Posterior cingulate gyrus (tissue), 11 donors: ENCODE data around the gene MEGF10.

Source experiments
- DNase-seq, 10 donors: peaks; one replicate each; pipeline versions ENCODE4 v3.0.0 to v3.0.0-alpha.2; 2020 to 2021; ENCODE audit warnings: mixed read lengths in 3 of 10
- intact Hi-C: fragments of 100-400 bp; cut with DNase I; formaldehyde crosslinking; loops from one replicate; pipeline ENCODE4 v1.15.1; 2023

Gene MEGF10

DNA sequence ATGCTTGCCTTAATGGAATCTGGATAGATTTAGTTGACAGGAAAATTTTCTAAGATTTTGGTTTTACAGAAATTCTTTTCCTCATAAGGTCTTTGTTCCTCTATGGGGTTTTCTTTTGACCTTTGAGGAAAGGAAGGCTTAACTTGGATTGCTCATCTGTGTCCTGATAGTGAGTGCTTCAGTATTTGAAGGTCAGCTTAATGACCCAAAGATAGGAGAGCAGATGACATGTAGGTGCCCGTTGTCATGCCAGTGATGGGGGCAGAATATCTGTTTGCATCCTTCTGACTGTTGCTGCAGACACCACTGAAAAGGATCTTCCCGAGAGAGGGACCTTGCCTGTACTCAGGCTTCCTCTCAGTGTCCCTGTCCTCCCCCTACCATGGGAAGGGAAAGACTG is 30.9 kb downstream of the MEGF10 start:
- intact Hi-C loops = no loop called here
- DNase-seq = no peak

DNA sequence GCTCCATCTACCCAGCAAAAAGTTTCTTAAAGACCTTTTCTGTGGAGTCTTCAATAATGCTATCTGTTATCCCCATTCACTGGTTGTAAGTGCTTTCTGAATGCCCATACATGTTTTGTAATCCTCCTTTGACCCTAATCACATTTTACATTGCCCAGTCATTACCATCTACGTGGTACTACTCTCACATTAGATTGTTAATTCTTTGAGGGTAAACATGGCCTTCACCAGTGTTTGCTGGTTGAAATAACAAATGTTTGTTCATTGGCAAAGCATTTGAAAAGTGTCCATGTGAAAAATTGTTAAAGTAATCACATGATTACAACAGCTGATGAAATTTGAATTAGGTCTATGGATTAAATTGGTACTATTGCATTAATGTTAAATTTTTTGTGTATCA is 31.8 kb downstream of the MEGF10 start:
- intact Hi-C loops = no loop called here
- DNase-seq = no peak

DNA sequence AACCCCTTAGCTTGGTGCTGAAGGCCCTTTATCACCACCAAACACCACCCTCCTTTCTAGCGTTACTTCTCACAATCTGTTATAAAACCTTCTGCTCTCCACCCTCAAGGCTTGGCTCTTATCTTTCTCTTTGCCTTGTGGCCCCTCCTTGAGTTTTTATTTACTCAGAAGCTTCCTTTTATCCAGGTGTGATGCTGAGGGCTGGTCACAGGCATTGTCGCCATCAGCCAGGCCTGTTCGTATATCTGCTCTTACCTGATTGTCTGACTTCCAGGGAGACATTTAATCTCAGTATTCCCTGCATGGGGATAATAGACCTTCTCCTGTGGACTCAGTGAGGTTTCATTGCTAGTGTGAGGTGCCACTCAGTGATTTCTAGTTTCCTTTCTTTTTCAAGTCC is 34.2 kb downstream of the MEGF10 start:
- intact Hi-C loops = no loop called here
- DNase-seq = no peak

DNA sequence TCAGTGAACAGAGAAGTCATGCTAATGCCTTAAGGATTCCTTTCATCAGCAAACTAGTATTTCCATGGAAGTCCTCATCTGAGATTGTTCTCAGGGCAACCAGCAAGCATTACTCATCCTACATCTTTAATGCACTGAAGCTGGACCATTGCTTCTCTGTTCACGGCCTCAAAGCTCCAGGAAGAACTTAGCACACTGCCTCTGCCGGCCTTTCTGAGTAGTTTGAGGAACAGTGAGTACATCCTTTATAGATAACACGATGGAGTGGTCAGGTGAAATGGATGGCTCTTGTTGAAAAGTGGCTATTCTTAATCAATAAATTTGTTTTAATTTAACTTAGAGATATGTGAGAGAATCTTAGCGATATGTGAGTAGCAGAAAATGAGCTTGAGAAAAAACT is 35.8 kb downstream of the MEGF10 start:
- intact Hi-C loops = no loop called here

DNA sequence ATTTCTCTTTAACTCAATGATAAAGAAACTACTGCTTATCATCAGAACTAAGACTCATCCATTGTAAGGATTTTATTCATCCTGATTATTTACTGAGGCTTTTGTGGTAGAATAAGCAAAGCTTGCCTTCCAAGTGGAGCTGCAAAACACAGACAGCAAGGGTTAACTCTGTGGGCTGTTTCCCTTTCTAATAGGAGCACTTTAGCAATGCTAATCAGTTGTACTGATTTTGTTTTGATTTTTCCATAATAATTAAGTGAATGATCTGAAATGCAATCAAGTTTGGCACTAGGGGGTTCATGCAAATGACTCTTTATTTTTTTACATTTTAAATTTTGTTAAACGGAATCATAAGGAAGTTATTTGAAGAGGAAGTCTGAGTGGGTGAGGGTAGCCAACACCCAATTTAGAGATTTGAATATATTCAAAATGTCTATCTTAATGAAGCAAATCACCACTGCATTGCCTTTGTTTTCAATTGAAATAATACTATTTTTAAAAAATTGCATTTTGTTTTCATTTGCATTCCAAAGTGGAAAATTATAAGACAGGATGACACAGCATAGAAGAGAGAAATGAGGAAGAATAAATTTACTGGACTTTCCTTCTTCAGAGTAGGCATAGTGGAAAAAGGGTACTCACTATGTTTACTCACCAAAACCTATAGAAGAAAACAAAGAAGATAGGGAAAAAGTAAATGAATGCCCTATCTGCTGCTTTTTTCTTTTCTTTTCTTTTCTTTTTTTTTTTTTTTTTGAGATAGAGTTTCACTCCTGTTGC is 36.6 kb downstream of the MEGF10 start:
- intact Hi-C loops = no loop called here
- DNase-seq = no peak

More for the DNA sequence above, 35.8 kb downstream of the MEGF10 start:
- DNase-seq = no peak

DNA sequence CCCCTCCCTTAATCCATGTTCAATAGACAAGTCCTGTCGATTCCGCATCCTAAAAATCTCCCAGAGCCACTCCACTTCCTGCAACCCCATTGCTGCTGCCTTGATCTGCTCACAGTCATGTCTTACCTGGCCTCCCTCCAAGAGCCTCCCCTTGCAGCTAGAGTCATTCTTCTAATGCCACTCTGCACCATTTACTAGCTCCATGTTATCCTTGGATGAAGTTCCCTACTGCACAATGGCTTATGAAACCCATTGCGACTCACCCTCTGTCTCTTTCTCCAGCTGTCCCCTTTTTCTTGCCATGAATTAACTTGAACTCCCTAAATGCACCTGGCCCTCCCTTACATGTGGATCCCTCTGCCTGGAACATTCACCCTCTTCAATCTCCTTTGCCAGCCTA is 39.5 kb downstream of the MEGF10 start:
- no peak for DNase-seq
- intact Hi-C loops = no loop called here

DNA sequence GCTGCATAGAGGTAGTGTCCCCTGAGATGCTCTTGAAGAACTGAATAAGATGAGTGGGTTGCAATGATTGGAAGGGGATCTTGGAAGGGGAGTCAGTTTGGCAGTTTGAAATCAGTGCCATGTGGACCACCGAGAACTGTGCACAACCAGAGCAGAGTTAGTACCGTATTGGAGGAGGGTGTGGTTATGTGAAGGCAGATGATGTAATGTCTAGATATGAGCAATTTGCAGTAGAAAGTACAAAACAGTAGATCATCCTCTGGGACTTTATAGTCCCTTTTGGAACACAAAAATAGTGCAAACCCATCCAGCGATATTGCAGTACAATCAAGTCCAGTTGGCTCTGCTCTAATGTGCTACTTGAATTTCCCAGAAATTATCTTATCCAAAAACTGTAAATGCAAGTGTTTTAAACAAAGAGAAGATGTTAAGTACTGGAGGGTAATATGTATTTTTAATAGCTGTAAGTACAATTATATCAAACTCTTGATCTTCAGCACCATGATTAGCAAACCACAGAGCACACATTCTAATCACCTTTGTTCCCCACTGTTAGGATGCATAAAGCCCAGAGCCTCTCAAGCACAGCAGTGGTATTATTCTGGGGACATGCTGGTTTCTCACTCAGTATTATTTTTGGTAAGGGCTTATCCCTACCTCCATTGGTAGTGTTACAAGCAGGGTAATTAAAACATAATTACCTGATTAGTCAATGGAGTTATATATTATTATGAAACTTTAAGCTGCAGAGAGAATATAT is 41.5 kb downstream of the MEGF10 start:
- intact Hi-C loops = no loop called here
- DNase-seq = no peak

DNA sequence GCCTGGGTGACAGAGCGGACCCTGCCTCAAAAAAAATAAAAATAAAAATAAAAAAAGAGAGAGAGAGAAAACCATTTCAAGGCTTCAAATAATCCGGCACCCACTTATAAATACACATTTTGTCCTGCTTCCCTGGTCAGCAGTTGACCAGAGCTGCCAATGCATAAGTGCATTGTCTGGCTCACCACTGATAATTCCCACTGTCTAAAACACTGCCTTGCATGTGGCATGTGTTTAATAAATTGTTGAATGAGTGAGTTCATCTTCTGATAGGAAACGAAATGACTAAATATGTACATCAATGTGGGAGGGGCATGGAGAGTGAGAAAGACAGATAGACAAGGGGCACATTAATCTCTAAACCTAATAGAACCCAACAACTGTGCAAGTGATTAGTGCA is 42.9 kb downstream of the MEGF10 start:
- intact Hi-C loops = no loop called here
- DNase-seq = no peak

DNA sequence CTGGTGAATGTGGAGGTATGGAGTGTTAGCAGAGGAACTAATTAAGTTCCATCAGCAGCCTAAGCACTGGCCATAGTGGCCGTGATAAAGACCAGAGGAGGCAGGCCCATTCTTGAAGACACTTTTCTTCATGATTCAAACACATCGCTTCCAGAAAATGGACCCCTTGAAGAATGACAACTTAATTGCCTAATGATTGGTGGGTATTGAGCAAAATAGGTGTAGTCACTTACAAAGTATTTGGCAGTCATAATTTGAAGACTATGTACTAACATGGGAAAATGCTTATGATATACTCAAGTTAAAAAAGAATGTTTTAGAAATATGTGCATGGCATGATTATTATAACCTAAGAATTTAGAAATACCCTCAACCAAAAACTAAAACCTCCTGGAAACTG is 44.8 kb downstream of the MEGF10 start:
- DNase-seq = no peak
- intact Hi-C loops = no loop called here

DNA sequence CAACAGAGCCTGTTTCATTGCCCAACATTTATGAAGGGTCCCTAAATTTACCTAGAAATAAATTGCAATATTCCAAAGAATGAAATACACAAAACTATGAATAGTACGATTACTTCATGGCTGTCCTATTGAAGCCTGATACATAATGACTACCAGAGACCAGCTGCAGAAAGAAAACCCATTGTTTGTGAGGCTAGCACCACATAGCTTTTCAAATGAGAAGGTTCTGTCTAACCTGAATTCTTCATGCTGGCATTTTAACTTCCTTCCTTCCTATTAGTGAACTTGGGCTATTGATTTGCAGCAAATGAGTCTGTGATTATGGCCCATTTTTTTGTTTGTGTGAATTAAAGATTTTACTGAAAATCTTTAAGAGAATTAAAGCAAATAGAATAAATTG is 47.3 kb downstream of the MEGF10 start:
- no peak for DNase-seq
- intact Hi-C loops = no loop called here

DNA sequence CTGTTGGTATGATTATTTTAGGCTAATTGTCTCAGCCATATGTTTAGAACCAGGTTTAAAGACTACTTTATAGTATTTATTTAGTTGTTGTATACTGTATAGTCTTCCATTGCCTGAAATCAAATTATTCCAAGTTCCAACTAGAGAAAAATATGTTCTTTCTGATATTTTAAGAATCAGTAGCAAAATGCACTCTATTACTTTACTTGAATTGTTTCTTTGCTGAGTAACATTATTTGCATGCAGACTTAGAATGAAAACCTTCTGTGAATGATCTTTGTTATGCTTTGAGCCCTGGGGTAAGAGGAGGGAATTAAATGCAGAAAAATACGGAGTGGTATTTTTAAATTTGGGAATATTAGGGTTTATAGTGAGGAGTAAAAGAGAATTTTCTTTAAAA is 47.9 kb downstream of the MEGF10 start:
- intact Hi-C loops = no loop called here
- no peak for DNase-seq

DNA sequence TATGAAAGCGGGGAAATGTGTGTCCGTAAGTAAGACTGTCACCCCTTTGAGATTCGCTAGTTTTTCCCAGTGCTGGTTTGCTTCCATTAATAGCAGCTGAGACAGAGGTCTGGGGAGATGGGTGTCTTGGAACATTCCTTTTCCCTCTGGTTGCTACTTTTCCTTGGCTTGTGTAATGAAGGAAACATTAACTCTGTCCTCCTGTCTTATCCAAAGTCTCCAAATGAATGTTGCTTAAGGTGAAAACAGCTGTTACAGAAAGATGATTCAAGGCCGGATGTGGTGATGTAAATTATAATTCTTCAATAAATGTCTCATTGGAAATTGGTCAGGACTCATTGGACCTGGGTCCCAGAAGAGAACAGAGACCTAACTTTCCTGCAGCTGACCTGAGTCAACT is 50.0 kb downstream of the MEGF10 start:
- DNase-seq = no peak
- intact Hi-C loops = no loop called here

DNA sequence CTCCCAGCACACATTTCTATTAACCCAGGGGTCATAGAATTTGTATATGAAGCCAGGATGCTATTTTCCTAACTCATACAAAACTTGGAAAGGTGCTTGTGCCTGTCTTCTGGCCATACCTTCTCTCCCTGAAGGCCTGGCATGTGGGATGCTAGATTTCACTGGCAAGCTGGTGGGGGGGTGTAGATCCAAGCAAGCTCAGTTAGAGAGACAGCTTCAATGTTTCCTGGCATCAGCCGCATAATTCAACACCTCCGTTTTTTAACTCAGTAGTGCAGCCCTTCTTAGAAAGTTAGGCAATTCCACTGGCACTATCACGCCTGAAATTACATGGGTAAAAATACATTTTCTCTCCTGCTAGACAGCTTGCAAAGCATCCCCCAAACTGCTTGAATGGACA is 51.8 kb downstream of the MEGF10 start:
- intact Hi-C loops = no loop called here
- DNase-seq = peak in 4 of 10 donors; percentile 45 to 86 (median 69)

DNA sequence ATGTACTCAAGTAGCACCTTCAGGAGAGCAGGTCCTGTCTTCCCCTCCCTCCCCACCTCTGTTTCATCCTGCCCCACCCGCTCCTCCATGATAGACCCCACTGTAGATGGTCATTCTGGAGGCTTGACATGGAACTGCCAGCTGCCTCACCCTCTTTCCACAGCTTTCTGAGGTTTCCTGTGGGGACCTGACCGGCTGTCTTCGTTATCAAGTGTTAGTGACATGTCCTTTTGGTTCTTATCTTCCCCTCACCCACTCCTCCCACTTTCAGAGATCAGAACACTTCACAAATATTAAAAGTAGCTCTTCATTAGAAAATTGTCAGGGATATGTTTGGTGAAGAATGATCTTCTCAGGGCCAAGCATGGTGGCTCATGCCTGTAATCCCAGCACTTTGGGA is 52.7 kb downstream of the MEGF10 start:
- intact Hi-C loops = no loop called here
- DNase-seq = no peak

DNA sequence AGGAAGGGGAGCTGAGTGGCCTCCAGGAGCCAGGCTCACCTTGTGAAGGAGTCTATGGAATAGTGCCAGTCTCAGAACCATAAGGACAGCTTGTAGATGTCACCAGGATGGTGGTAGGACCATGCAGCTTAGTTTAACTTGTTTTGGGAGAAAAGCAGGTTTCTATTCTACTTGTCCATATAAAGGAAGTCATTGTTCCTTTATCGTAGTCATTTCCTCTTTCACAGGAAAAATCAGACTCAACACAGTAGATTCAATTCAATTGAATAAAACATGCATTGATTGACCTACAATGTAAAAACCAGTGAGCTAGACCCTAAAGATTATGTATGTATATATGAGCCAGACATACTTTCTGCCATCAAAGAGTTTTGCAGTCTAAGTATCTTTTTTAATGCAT is 53.3 kb downstream of the MEGF10 start:
- intact Hi-C loops = no loop called here
- no peak for DNase-seq

DNA sequence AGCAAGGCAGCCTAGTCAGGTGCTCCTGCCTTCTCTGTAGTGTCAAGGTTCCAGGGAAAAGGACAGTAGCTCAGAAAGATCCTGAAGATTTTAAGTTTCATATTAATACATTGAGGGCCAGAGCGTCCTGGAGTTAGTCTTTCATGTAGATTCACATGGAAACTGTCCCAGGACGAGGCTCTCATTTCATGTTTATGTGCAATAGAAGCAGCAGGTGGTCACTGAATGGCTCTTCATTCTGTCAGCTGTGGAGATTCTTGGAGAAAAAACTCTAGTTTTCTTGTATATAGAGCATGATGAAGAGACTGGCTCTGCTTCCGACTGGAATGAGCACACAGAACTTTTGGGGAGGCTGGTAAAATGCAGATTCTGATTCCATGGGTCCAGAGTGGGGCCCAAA is 54.3 kb downstream of the MEGF10 start:
- intact Hi-C loops = no loop called here

DNA sequence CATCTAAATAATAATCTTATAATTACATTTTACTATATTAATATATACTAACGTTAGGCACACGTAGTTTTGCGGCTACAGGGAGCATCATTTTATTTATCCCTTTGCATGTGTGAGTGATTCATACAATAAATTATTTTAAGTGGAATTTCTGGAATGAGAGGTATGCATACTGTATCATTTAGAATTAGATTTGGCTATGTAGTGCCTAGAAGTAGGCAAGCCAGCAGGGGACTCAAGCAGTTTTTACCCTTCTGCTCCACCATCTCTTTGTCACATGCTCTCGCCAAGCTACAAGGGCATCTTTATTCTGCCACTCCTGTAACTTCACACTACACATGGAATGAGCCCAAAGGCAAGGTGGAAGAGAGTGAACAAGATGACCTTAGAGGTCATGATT is 60.8 kb downstream of the MEGF10 start:
- no peak for DNase-seq

More for the DNA sequence above, 54.3 kb downstream of the MEGF10 start:
- DNase-seq = no peak

DNA sequence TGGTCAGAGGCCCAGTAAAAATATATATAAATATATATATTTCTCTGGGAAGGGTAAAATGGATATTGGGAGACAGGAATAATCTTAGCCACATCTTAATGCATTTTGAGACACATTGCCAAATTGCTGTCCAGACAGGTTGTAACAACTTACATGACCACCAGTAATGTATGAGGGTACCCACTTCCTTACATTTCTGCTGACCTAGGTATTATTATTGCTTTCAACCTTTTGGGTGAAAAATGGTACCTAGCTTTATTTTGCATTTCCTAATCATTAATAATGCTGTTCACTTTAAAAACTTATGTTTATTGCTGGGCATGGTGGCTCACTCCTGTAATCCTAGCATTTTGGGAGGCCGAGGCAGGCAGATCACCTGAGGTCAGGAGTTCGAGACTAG is 61.5 kb downstream of the MEGF10 start:
- intact Hi-C loops = loop anchor here (10.0 kb wide), 1 partner anchor 57 kb away; the partner anchor contains the start of gene MEGF10
- DNase-seq = no peak

More for the DNA sequence above, 60.8 kb downstream of the MEGF10 start:
- intact Hi-C loops = loop anchor here (10.0 kb wide), 1 partner anchor 57 kb away; the partner anchor contains the start of gene MEGF10

DNA sequence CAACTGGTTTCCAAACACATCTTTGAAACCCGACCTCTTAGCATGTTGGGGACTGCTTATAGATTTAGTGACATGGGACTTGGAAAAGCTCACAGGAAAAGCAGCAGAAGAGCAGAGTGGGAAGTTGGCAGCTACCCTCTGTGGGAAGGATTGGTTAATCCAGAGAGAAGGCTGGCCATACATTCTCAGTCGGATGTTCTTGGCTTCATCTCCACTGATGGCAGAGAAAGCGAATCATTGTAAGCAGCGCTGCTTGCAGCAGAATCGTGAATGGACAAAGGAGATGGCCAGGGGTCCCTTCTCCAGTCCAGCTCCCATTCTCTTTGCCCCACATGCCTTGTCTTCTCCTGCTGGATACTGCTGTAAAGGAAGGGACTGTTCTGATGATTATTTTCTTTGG is 62.7 kb downstream of the MEGF10 start:
- peak in 1 of 10 donors; percentile 39 for DNase-seq
- intact Hi-C loops = loop anchor here (10.0 kb wide), 1 partner anchor 59 kb away; the partner anchor contains the start of gene MEGF10

DNA sequence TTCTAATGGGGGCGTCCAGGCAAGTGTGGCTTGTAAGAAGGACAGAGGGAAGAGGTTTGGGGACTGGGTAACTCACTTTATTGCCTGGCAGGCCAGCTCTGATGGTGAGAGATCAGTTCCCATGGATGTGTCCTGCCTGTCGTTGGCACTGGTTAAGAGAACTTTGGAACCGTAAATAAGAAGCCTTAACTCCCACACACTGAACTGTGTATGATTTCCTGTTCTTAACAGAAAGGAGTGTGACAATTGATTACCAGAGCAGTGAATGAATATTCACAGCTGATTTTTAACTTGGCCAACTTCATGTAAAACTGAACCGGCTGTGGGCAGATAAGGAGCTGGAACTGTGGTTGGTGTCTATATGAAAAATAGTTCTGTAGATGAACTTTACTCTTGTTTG is 63.2 kb downstream of the MEGF10 start:
- DNase-seq = no peak
- intact Hi-C loops = loop anchor here (10.0 kb wide), 1 partner anchor 59 kb away; the partner anchor contains the start of gene MEGF10

DNA sequence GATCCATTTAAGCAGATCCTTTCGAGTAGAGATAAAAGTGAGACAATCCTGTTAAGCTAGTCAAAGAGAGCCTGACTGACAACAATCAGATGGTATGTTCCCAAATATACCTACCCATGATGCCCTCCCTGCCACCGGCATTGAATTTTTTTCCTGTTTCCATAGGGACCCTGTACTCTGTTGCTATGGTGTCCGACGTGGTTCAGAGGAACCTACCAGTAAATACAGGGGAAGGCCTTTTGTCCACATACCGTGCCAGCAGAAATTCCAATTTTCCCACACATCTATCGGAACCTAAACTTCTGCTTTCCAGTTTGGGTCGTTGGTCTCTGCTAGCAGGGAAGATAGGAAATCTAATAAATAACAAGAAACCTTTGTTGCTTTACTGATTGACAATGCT is 64.7 kb downstream of the MEGF10 start:
- intact Hi-C loops = loop anchor here (10.0 kb wide), 1 partner anchor 61 kb away; the partner anchor contains the start of gene MEGF10
- no peak for DNase-seq

DNA sequence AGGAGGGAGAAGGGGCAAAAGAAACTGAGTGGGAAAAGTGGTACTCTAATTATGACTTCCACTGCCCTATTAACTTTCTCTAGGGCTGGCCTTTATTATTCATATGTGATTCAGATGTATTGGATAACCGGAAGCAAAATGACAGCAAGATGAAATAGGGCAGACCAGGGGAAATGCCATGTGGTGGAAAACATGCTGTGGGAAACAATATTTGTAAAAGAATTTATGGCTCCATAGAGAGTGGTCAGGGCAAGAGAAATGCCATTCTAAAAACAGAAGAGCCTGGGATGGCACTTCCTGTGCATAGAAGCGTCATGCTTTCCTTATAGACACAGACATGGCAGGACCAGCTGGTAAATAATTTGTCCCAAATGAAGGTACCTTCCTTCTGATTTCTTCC is 67.7 kb downstream of the MEGF10 start:
- intact Hi-C loops = loop anchor here (10.0 kb wide), 1 partner anchor 63 kb away; the partner anchor contains the start of gene MEGF10
- no peak for DNase-seq
